H9 (cell line): ENCODE measurements around the gene TPRX2. TPM values are rescaled to one million over a fixed set of nuclear protein-coding genes. Genes with fewer than 3 reads are reported as not detected.

Experiments
- DNase-seq: peaks from one replicate; pipeline ENCODE4 v3.0.0-alpha.2; 2017
- H2AFZ ChIP-seq: one replicate; pipeline ENCODE4 v1.6.1; 2013; ENCODE audit warnings: mild to moderate bottlenecking, low read length, control low read depth, moderate library complexity
- H2AK5ac ChIP-seq: 2 replicates; pipeline ENCODE4 v1.6.1; 2013; ENCODE audit warnings: low read length, control low read depth, mixed read lengths; ENCODE audit not compliant: insufficient read length
- H2BK120ac ChIP-seq: one replicate; pipeline ENCODE4 v1.6.1; 2013; ENCODE audit warnings: low read depth, mild to moderate bottlenecking, low read length, control low read depth, inconsistent platforms; ENCODE audit not compliant: poor library complexity, severe bottlenecking
- H2BK12ac ChIP-seq: 2 replicates; pipeline ENCODE4 v1.6.1; 2013; ENCODE audit warnings: low read length, control low read depth, mixed read lengths, low read depth; ENCODE audit not compliant: insufficient read length
- H2BK15ac ChIP-seq: 2 replicates; pipeline ENCODE4 v1.6.1; 2013; ENCODE audit warnings: low read depth, low read length, control low read depth
- H2BK20ac ChIP-seq: one replicate; pipeline ENCODE4 v1.6.1; 2013; ENCODE audit warnings: low read depth, mild to moderate bottlenecking, low read length, control low read depth, inconsistent platforms; ENCODE audit not compliant: poor library complexity, severe bottlenecking
- H2BK5ac ChIP-seq: 2 replicates; pipeline ENCODE4 v1.6.1; 2013; ENCODE audit warnings: low read length, control low read depth, mixed read lengths; ENCODE audit not compliant: insufficient read length
- H3K14ac ChIP-seq: 2 replicates; pipeline ENCODE4 v1.6.1; 2013; ENCODE audit warnings: low read length, control low read depth; ENCODE audit not compliant: insufficient read depth
- H3K18ac ChIP-seq: 2 replicates; pipeline ENCODE4 v1.6.1; 2013; ENCODE audit warnings: low read depth, mild to moderate bottlenecking, mixed read lengths, low read length, control low read depth; ENCODE audit not compliant: insufficient read length
- H3K23ac ChIP-seq: 2 replicates; pipeline ENCODE4 v1.6.1; 2013; ENCODE audit warnings: low read length, control low read depth, mixed read lengths, low read depth; ENCODE audit not compliant: insufficient read length
- H3K23me2 ChIP-seq: 2 replicates; pipeline ENCODE4 v1.6.1; 2013; ENCODE audit warnings: low read depth, mild to moderate bottlenecking, mixed read lengths, low read length, control low read depth; ENCODE audit not compliant: insufficient read length, poor library complexity, severe bottlenecking
- H3K27ac ChIP-seq: 2 replicates; pipeline ENCODE4 v1.5.1; 2013; ENCODE audit warnings: low read length, control low read depth, mixed read lengths, low read depth; ENCODE audit not compliant: insufficient read length
- H3K27me3 ChIP-seq: 2 replicates; pipeline ENCODE4 v1.6.1; 2013; ENCODE audit warnings: low read length, control low read depth, inconsistent platforms; ENCODE audit not compliant: insufficient read depth
- H3K4ac ChIP-seq: 2 replicates; pipeline ENCODE4 v1.6.1; 2013; ENCODE audit warnings: low read depth, mild to moderate bottlenecking, control low read depth, inconsistent platforms, low read length, moderate library complexity
- H3K4me1 ChIP-seq: 2 replicates; pipeline ENCODE4 v1.6.1; 2013; ENCODE audit warnings: low read length, control low read depth, inconsistent platforms; ENCODE audit not compliant: insufficient read depth
- H3K4me2 ChIP-seq: 2 replicates; pipeline ENCODE4 v1.6.1; 2013; ENCODE audit warnings: low read length, control low read depth, mixed read lengths; ENCODE audit not compliant: insufficient read length, insufficient read depth
- H3K56ac ChIP-seq: 2 replicates; pipeline ENCODE4 v1.6.1; 2013; ENCODE audit warnings: low read depth, mild to moderate bottlenecking, mixed read lengths, low read length, control low read depth; ENCODE audit not compliant: insufficient read length
- H3K79me1 ChIP-seq: 2 replicates; pipeline ENCODE4 v1.6.1; 2013; ENCODE audit warnings: low read depth, mild to moderate bottlenecking, moderate library complexity, low read length, control low read depth, inconsistent platforms; ENCODE audit not compliant: insufficient read depth, poor library complexity, severe bottlenecking
- H3K79me2 ChIP-seq: 2 replicates; pipeline ENCODE4 v1.6.1; 2013; ENCODE audit warnings: low read length, control low read depth, inconsistent platforms; ENCODE audit not compliant: insufficient read depth
- H3K9ac ChIP-seq: 2 replicates; pipeline ENCODE4 v1.6.1; 2013; ENCODE audit warnings: low read length, control low read depth, mixed read lengths; ENCODE audit not compliant: insufficient read length; ENCODE audit errors: extremely low read depth
- H3K9me3 ChIP-seq: one replicate; pipeline ENCODE4 v1.6.1; 2013; ENCODE audit warnings: low read depth, low read length, inconsistent platforms; ENCODE audit not compliant: control insufficient read depth
- H3T11ph ChIP-seq: one replicate; pipeline ENCODE4 v1.6.1; 2013; ENCODE audit warnings: mild to moderate bottlenecking, low read length, control low read depth, inconsistent platforms
- H4K20me1 ChIP-seq: one replicate; pipeline ENCODE4 v1.6.1; 2013; ENCODE audit not compliant: control insufficient read depth, insufficient read length, insufficient read depth
- H4K5ac ChIP-seq: 2 replicates; pipeline ENCODE4 v1.6.1; 2013; ENCODE audit warnings: low read depth, mild to moderate bottlenecking, mixed read lengths, low read length, control low read depth; ENCODE audit not compliant: insufficient read length
- H4K8ac ChIP-seq: replicated peaks from 2 replicates; pipeline ENCODE4 v1.6.1; 2013; ENCODE audit warnings: low read length, control low read depth, mixed read lengths, low read depth; ENCODE audit not compliant: insufficient read length
- H4K91ac ChIP-seq: 2 replicates; pipeline ENCODE4 v1.6.1; 2013; ENCODE audit warnings: low read depth, mild to moderate bottlenecking, moderate library complexity, mixed read lengths, low read length, control low read depth; ENCODE audit not compliant: insufficient read length
- H3K27ac Mint-ChIP-seq, 3 experiments: 2 replicates in 2 of 3; 3 replicates in 1 of 3; pipeline ENCODE4 v1.8.0; 2020 to 2021; ENCODE audit warnings: mixed read lengths in 3 of 3, mild to moderate bottlenecking in 1 of 3, moderate library complexity in 1 of 3
- H3K27me3 Mint-ChIP-seq: 2 replicates; pipeline ENCODE4 v1.8.0; 2021; ENCODE audit warnings: low read depth, mild to moderate bottlenecking, moderate library complexity, mixed read lengths
- H3K36me3 Mint-ChIP-seq, 3 experiments: 2 replicates in 2 of 3; 3 replicates in 1 of 3; pipeline ENCODE4 v1.8.0; 2020 to 2021; ENCODE audit warnings: low read depth in 3 of 3, mixed read lengths in 3 of 3; ENCODE audit not compliant: insufficient read depth in 1 of 3
- H3K4me1 Mint-ChIP-seq, 2 experiments: 2 replicates each; pipeline ENCODE4 v1.8.0; 2020; ENCODE audit warnings: mixed read lengths in 2 of 2
- H3K4me3 Mint-ChIP-seq, 2 experiments: 2 replicates in 1 of 2; 3 replicates in 1 of 2; pipeline ENCODE4 v1.8.0; 2020 to 2021; ENCODE audit warnings: mild to moderate bottlenecking in 2 of 2, mixed read lengths in 2 of 2, moderate library complexity in 1 of 2
- H3K9me3 Mint-ChIP-seq, 2 experiments: 2 replicates in 1 of 2; 3 replicates in 1 of 2; pipeline ENCODE4 v1.8.0; 2020; ENCODE audit warnings: mild to moderate bottlenecking in 2 of 2, mixed read lengths in 2 of 2, moderate library complexity in 1 of 2
- CTCF ChIP-seq: fragments of 200-600 bp; sonication (generic); conservative IDR thresholded peaks from 3 replicates; pipeline ENCODE4 v1.8.0; 2021; ENCODE audit warnings: antibody characterized with exemption, mild to moderate bottlenecking
- WGBS: extraction: QIAGEN DNeasy Blood & Tissue Kit; methylation state at CpG from one replicate; pipeline ENCODE4 v1.1.7; 2013; ENCODE audit warnings: missing lambda C conversion rate, low lambda C conversion rate, mixed read lengths; ENCODE audit not compliant: insufficient read length; ENCODE audit errors: extremely low coverage; 5-methylcytosine and 5-hydroxymethylcytosine counted together
- total RNA-seq: library from RNA; stranded (reverse); gene quantifications from 2 replicates; pipeline ENCODE4 v1.2.1, GENCODE V29; 2021

TPRX2 gene
- total RNA-seq, 1 experiment from 2014 or later, result not detected

GRCh38 chr19:47885067-47885463 is 26.0 kb downstream of the TPRX2 start:
- no CpG with 5 or more reads among the region's 5 CpGs for WGBS
- H3K27me3 Mint-ChIP-seq, result no peaks in the 10 kb centered on the region; the same call in none of the 2 replicates
- no peak overlapping the region for H2AFZ ChIP-seq

More at GRCh38 chr19:47885067-47885463, 26.0 kb downstream of the TPRX2 start:
- Histone ChIP-seq H3K79me2 (no peaks in the 10 kb centered on the region), H3K23ac (no peak overlapping the region), H2AK5ac (no peak overlapping the region), H4K5ac (no peak overlapping the region), H3T11ph (no peak overlapping the region), H3K56ac (no peak overlapping the region), H2BK20ac (no peak overlapping the region), H3K14ac (no peak overlapping the region), H2BK5ac (no peak overlapping the region), H2BK12ac (no peak overlapping the region), H3K4me2 (no peak overlapping the region), H4K20me1 (no peaks in the 10 kb centered on the region), H2BK15ac (no peak overlapping the region), H3K79me1 (no peaks in the 10 kb centered on the region), H3K9me3 (no peaks in the 10 kb centered on the region), H4K8ac (no peak overlapping the region), H4K91ac (no peak overlapping the region), H3K27ac (no peak overlapping the region), H3K4me1 (no peaks in the 10 kb centered on the region), H3K9ac (no peak overlapping the region), H2BK120ac (no peak overlapping the region), H3K23me2 (no peaks in the 10 kb centered on the region), H3K4ac (no peak overlapping the region), H3K18ac (no peak overlapping the region), H3K27me3 (no peaks in the 10 kb centered on the region)
- H3K27ac Mint-ChIP-seq, result no peak overlapping the region; a peak in 1 of 7 replicates
- TF ChIP-seq CTCF, result no peak
- DNase-seq, result no peak
- no peaks in the 10 kb centered on the region; a peak in 1 of 5 replicates for H3K9me3 Mint-ChIP-seq
- no peaks in the 10 kb centered on the region for H3K36me3 Mint-ChIP-seq
- no peak overlapping the region for H3K4me3 Mint-ChIP-seq
- H3K4me1 Mint-ChIP-seq, result peaks cover 6 to 8% of the 10 kb centered on the region in 2 experiments; a peak in 2 of 4 replicates
